ENCODE data around the gene ERC2. TPM values are rescaled to one million over a fixed set of nuclear protein-coding genes. Genes with fewer than 3 reads are reported as not detected.

Gene ERC2
- total and polyA plus RNA-seq, 2 of the 13 experiments (the other 11 are each of a cell fraction or from before 2014, with no cell fraction given) = 0.16 to 0.22 TPM

DNA sequence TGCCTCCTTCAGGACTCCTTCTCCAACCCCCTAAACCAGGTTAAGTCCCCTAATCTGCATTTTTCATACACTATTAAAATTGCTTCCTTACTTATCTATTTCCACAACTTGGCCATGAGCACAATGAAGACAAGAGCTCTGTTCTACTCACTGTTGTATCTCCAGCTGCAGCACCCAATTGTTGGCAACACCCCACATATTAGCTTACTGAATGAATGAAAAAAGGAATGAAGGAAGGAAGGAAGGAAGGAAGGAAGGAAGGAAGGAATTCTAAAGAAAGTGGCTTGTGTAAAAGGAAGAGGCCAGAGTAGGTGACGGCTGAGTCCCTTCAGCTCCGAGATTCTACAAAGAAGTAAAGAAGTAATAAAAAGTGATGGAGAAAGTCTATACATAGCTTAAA, 444.7 kb downstream of the ERC2 start (continued):
- TF ChIP-seq, protein P1, sequence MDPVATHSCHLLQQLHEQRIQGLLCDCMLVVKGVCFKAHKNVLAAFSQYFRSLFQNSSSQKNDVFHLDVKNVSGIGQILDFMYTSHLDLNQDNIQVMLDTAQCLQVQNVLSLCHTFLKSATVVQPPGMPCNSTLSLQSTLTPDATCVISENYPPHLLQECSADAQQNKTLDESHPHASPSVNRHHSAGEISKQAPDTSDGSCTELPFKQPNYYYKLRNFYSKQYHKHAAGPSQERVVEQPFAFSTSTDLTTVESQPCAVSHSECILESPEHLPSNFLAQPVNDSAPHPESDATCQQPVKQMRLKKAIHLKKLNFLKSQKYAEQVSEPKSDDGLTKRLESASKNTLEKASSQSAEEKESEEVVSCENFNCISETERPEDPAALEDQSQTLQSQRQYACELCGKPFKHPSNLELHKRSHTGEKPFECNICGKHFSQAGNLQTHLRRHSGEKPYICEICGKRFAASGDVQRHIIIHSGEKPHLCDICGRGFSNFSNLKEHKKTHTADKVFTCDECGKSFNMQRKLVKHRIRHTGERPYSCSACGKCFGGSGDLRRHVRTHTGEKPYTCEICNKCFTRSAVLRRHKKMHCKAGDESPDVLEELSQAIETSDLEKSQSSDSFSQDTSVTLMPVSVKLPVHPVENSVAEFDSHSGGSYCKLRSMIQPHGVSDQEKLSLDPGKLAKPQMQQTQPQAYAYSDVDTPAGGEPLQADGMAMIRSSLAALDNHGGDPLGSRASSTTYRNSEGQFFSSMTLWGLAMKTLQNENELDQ (CRISPR knock-in tag; IDR thresholded peaks at IDR 0.05; ENCODE audit: borderline replicate concordance) = no peak
- TF ChIP-seq ZNF614 (CRISPR knock-in tag; IDR thresholded peaks at IDR 0.05; ENCODE audit: borderline replicate concordance) = no peak
- TF ChIP-seq, protein P2, sequence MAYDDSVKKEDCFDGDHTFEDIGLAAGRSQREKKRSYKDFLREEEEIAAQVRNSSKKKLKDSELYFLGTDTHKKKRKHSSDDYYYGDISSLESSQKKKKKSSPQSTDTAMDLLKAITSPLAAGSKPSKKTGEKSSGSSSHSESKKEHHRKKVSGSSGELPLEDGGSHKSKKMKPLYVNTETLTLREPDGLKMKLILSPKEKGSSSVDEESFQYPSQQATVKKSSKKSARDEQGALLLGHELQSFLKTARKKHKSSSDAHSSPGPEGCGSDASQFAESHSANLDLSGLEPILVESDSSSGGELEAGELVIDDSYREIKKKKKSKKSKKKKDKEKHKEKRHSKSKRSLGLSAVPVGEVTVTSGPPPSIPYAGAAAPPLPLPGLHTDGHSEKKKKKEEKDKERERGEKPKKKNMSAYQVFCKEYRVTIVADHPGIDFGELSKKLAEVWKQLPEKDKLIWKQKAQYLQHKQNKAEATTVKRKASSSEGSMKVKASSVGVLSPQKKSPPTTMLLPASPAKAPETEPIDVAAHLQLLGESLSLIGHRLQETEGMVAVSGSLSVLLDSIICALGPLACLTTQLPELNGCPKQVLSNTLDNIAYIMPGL (CRISPR knock-in tag; IDR thresholded peaks at IDR 0.05; ENCODE audit: borderline replicate concordance in 1 of 2, low read depth in 1 of 2) = no peak
- TF ChIP-seq, protein P3, sequence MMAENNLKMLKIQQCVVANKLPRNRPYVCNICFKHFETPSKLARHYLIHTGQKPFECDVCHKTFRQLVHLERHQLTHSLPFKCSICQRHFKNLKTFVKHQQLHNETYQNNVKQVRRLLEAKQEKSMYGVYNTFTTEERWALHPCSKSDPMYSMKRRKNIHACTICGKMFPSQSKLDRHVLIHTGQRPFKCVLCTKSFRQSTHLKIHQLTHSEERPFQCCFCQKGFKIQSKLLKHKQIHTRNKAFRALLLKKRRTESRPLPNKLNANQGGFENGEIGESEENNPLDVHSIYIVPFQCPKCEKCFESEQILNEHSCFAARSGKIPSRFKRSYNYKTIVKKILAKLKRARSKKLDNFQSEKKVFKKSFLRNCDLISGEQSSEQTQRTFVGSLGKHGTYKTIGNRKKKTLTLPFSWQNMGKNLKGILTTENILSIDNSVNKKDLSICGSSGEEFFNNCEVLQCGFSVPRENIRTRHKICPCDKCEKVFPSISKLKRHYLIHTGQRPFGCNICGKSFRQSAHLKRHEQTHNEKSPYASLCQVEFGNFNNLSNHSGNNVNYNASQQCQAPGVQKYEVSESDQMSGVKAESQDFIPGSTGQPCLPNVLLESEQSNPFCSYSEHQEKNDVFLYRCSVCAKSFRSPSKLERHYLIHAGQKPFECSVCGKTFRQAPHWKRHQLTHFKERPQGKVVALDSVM (CRISPR knock-in tag; IDR thresholded peaks at IDR 0.05) = no peak
- no peak for TF ChIP-seq HMGA1 (CRISPR knock-in tag; conservative IDR thresholded peaks at IDR 0.05)
- TF ChIP-seq, protein P4, sequence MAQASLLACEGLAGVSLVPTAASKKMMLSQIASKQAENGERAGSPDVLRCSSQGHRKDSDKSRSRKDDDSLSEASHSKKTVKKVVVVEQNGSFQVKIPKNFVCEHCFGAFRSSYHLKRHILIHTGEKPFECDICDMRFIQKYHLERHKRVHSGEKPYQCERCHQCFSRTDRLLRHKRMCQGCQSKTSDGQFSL (CRISPR knock-in tag; IDR thresholded peaks at IDR 0.05) = no peak
- TF ChIP-seq SIX4 (CRISPR knock-in tag; IDR thresholded peaks at IDR 0.05) = no peak
- no peak for TF ChIP-seq ATF1 (CRISPR knock-in tag; IDR thresholded peaks at IDR 0.05)
- no peak for TF ChIP-seq ZBTB3 (CRISPR knock-in tag; IDR thresholded peaks at IDR 0.05; ENCODE audit: borderline replicate concordance, low read depth)
